ENCODE data around the gene EGLN1.

Gene EGLN1

GRCh38 chr1:231420959-231421545 is 1.0 kb downstream of the EGLN1 start:
- peak; percentile 58 for DNase-seq (ENCODE audit: low read depth)

- DNase-seq (ENCODE audit: low read depth) = peak; percentile 53
Observed at GRCh38 chr1:231420299-231420958, 1.7 kb downstream of the EGLN1 start.

GRCh38 chr1:231419738-231420298 is 2.3 kb downstream of the EGLN1 start:
- DNase-seq (ENCODE audit: low read depth) = peak; percentile 43

GRCh38 chr1:231419147-231419546 is 2.9 kb downstream of the EGLN1 start:
- DNase-seq (ENCODE audit: low read depth) = no peak

- DNase-seq (ENCODE audit: low read depth) = no peak
Observed at GRCh38 chr1:231418741-231419107, 3.4 kb downstream of the EGLN1 start.

- peak; percentile 36 for DNase-seq (ENCODE audit: low read depth)
Observed at GRCh38 chr1:231418101-231418740, 3.9 kb downstream of the EGLN1 start.

GRCh38 chr1:231417513-231417912 is 4.6 kb downstream of the EGLN1 start:
- no peak for DNase-seq (ENCODE audit: low read depth)

- DNase-seq (ENCODE audit: low read depth) = peak; percentile 26
Observed at GRCh38 chr1:231416901-231417300, 5.2 kb downstream of the EGLN1 start.

- no peak for DNase-seq (ENCODE audit: low read depth)
Observed at GRCh38 chr1:231415018-231415583, 7.0 kb downstream of the EGLN1 start.

- no peak for DNase-seq (ENCODE audit: low read depth)
Observed at GRCh38 chr1:231414260-231415016, 7.6 kb downstream of the EGLN1 start.

GRCh38 chr1:231413749-231414082 is 8.4 kb downstream of the EGLN1 start:
- no peak for DNase-seq (ENCODE audit: low read depth)

GRCh38 chr1:231411036-231411531 is 11.0 kb downstream of the EGLN1 start:
- no peak for DNase-seq (ENCODE audit: low read depth)

- peak; percentile 42 for DNase-seq (ENCODE audit: low read depth)
Observed at GRCh38 chr1:231410036-231410612, 12.0 kb downstream of the EGLN1 start.

GRCh38 chr1:231408528-231409094 is 13.5 kb downstream of the EGLN1 start:
- no peak for DNase-seq (ENCODE audit: low read depth)

GRCh38 chr1:231407547-231408396 is 14.3 kb downstream of the EGLN1 start:
- DNase-seq (ENCODE audit: low read depth) = peak; percentile 63

GRCh38 chr1:231407049-231407448 is 15.0 kb downstream of the EGLN1 start:
- no peak for DNase-seq (ENCODE audit: low read depth)

GRCh38 chr1:231404318-231404717 is 17.8 kb downstream of the EGLN1 start:
- DNase-seq (ENCODE audit: low read depth) = no peak

- DNase-seq (ENCODE audit: low read depth) = no peak
Observed at GRCh38 chr1:231401478-231401877, 20.6 kb downstream of the EGLN1 start.

GRCh38 chr1:231397886-231398671 is 24.0 kb downstream of the EGLN1 start:
- DNase-seq (ENCODE audit: low read depth) = no peak

- peak; percentile 56 for DNase-seq (ENCODE audit: low read depth)
Observed at GRCh38 chr1:231396643-231397042, 25.4 kb downstream of the EGLN1 start.

All from ELR (cell line).